ENCODE measurements around the gene GNAQ.

DNA sequence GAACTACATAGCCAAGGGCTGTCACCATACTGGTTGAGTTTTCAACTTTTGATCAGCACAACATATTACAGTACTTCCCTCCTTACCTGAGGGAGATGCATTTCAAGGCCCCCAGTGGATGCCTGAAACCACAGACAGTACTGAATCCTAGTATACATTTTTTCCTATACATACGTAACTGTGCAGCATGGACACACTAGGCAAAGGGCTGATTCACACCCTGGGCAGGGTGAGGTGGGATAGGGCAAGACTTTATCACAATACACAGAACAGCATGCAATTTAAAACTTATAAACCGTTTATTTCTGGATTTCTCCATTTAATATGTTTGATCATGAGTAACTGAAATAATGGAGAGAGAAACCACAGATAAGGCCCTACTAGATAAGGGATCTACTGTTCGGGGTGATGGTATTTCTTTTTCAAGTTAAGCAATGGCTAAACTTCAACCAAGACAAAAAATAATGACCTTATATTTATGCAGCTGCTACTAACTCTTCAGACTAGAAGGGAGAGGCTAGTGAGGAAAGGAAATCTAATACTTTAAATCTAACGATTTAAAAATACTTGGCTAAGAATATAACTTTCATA is 196.6 kb downstream of the GNAQ start:
- no peak for TF ChIP-seq CTCF (conservative IDR thresholded peaks at IDR 0.05; ENCODE audit: low read depth in 2 of 2)
- TF ChIP-seq POLR2AphosphoS5 (IDR thresholded peaks at IDR 0.05; ENCODE audit: low read depth), result no peak
- TF ChIP-seq, protein P1, sequence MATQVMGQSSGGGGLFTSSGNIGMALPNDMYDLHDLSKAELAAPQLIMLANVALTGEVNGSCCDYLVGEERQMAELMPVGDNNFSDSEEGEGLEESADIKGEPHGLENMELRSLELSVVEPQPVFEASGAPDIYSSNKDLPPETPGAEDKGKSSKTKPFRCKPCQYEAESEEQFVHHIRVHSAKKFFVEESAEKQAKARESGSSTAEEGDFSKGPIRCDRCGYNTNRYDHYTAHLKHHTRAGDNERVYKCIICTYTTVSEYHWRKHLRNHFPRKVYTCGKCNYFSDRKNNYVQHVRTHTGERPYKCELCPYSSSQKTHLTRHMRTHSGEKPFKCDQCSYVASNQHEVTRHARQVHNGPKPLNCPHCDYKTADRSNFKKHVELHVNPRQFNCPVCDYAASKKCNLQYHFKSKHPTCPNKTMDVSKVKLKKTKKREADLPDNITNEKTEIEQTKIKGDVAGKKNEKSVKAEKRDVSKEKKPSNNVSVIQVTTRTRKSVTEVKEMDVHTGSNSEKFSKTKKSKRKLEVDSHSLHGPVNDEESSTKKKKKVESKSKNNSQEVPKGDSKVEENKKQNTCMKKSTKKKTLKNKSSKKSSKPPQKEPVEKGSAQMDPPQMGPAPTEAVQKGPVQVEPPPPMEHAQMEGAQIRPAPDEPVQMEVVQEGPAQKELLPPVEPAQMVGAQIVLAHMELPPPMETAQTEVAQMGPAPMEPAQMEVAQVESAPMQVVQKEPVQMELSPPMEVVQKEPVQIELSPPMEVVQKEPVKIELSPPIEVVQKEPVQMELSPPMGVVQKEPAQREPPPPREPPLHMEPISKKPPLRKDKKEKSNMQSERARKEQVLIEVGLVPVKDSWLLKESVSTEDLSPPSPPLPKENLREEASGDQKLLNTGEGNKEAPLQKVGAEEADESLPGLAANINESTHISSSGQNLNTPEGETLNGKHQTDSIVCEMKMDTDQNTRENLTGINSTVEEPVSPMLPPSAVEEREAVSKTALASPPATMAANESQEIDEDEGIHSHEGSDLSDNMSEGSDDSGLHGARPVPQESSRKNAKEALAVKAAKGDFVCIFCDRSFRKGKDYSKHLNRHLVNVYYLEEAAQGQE (IDR thresholded peaks at IDR 0.05; ENCODE audit: unreplicated experiment), result no peak
- no peak for TF ChIP-seq ZNF331 (CRISPR knock-in tag; IDR thresholded peaks at IDR 0.05; ENCODE audit: low read depth)
- TF ChIP-seq STAT1 (IDR thresholded peaks at IDR 0.05; ENCODE audit: unreplicated experiment), result no peak
- no peak for TF ChIP-seq EZH2 (IDR thresholded peaks at IDR 0.05; ENCODE audit: low read depth, unreplicated experiment)
- no peak for TF ChIP-seq CREB1 (CRISPR knock-in tag; IDR thresholded peaks at IDR 0.05; ENCODE audit: low read depth)
